Colonic mucosa (tissue), 4 donors: ENCODE results near the gene SPDYA. TPM values are rescaled to one million over a fixed set of nuclear protein-coding genes. Genes with fewer than 3 reads are reported as not detected.

Experiments used
- DNase-seq: peaks from one replicate; pipeline ENCODE4 v3.0.0-alpha.2; 2020
- H3K27ac ChIP-seq: fragments of 200-600 bp; one replicate; pipeline ENCODE4 v1.8.0; 2021
- H3K27me3 ChIP-seq: fragments of 200-600 bp; one replicate; pipeline ENCODE4 v1.8.0; 2021
- H3K36me3 ChIP-seq: fragments of 200-600 bp; one replicate; pipeline ENCODE4 v1.8.0; 2021
- H3K4me1 ChIP-seq: fragments of 200-600 bp; one replicate; pipeline ENCODE4 v1.8.0; 2021; ENCODE audit warnings: mild to moderate bottlenecking
- H3K4me3 ChIP-seq: fragments of 200-600 bp; one replicate; pipeline ENCODE4 v1.8.0; 2021
- H3K9ac ChIP-seq, 2 donors: one replicate each; pipeline ENCODE4 v1.7.0; 2013; ENCODE audit warnings: control low read depth in 2 of 2, low read depth in 2 of 2, low read length in 2 of 2
- H3K9me3 ChIP-seq: fragments of 200-600 bp; one replicate; pipeline ENCODE4 v1.8.0; 2021
- CTCF ChIP-seq: fragments of 200-600 bp; IDR thresholded peaks from one replicate; pipeline ENCODE4 v1.8.0; 2022; ENCODE audit warnings: antibody characterized with exemption, mild to moderate bottlenecking
- intact Hi-C: fragments of 100-400 bp; cut with DNase I; formaldehyde crosslinking; loops from one replicate; pipeline ENCODE4 v1.14.1; 2022
- total RNA-seq, 2 donors: library from RNA; stranded (reverse); fragmentation: NEBNext Ultra II Directional in 1 of 2; extraction: Animal tissue kit (Norgen Biotek cat#: 25700) in 1 of 2; gene quantifications; one replicate each; pipeline ENCODE4 v1.2.1, GENCODE V29; 2021
- donor health status: healthy.
- donor health status: DM: no; HTN: no; CAD: no.
- donor health status: DM: no; HTN: no; CAD: no.

SPDYA gene
- total RNA-seq, 2 donors from 2014 or later, result 0.42 to 1.1 TPM

GRCh38 chr2:28809927-28810326 lies 707 bp upstream of the SPDYA start:
- no peaks in the 10 kb centered on the region for H3K9me3 ChIP-seq
- DNase-seq, result peak; percentile 22
- TF ChIP-seq CTCF, result no peak
- no peak overlapping the region for H3K9ac ChIP-seq
- no peak overlapping the region for H3K27ac ChIP-seq
- H3K36me3 ChIP-seq, result no peaks in the 10 kb centered on the region
- peak overlapping the region; percentile 45 for H3K4me3 ChIP-seq
- H3K4me1 ChIP-seq, result peaks cover 7% of the 10 kb centered on the region
- intact Hi-C loops, result no loop called here
- no peaks in the 10 kb centered on the region for H3K27me3 ChIP-seq

- H3K27me3 ChIP-seq, result no peaks in the 10 kb centered on the region
- TF ChIP-seq CTCF, result no peak
- H3K4me1 ChIP-seq, result no peaks in the 10 kb centered on the region
- no peak for DNase-seq
- H3K27ac ChIP-seq, result no peak overlapping the region
- no peak overlapping the region for H3K9ac ChIP-seq
- H3K4me3 ChIP-seq, result no peak overlapping the region
- no peaks in the 10 kb centered on the region for H3K9me3 ChIP-seq
- intact Hi-C loops, result no loop called here
- no peaks in the 10 kb centered on the region for H3K36me3 ChIP-seq
Observed at GRCh38 chr2:28818053-28818452, 7.4 kb downstream of the SPDYA start.

- Histone ChIP-seq H3K4me3 (no peak overlapping the region), H3K4me1 (no peaks in the 10 kb centered on the region), H3K9me3 (no peaks in the 10 kb centered on the region), H3K27me3 (no peaks in the 10 kb centered on the region), H3K9ac (no peak overlapping the region), H3K27ac (no peak overlapping the region), H3K36me3 (no peaks in the 10 kb centered on the region)
- TF ChIP-seq CTCF, result peak; percentile 67
- intact Hi-C loops, result loop anchor here (10.0 kb wide), 1 partner anchor 373 kb away; no protein-coding TSS in a partner anchor
- DNase-seq, result peak; percentile 80
Observed at GRCh38 chr2:28821295-28821958, 10.8 kb downstream of the SPDYA start.

- no peak for TF ChIP-seq CTCF
- Histone ChIP-seq H3K27me3 (no peaks in the 10 kb centered on the region), H3K9me3 (no peaks in the 10 kb centered on the region), H3K9ac (no peak overlapping the region), H3K36me3 (no peaks in the 10 kb centered on the region), H3K4me1 (no peaks in the 10 kb centered on the region), H3K4me3 (no peak overlapping the region), H3K27ac (no peak overlapping the region)
- DNase-seq, result no peak
- intact Hi-C loops, result loop anchor here (10.0 kb wide), 1 partner anchor 373 kb away; no protein-coding TSS in a partner anchor
Observed at GRCh38 chr2:28822036-28822435, 11.4 kb downstream of the SPDYA start.

- Histone ChIP-seq H3K27me3 (no peaks in the 10 kb centered on the region), H3K27ac (no peak overlapping the region), H3K36me3 (no peaks in the 10 kb centered on the region), H3K4me1 (no peaks in the 10 kb centered on the region), H3K9me3 (no peaks in the 10 kb centered on the region), H3K9ac (no peak overlapping the region), H3K4me3 (no peak overlapping the region)
- DNase-seq, result no peak
- intact Hi-C loops, result loop anchor here (10.0 kb wide), 1 partner anchor 371 kb away; no protein-coding TSS in a partner anchor
- TF ChIP-seq CTCF, result no peak
Observed at GRCh38 chr2:28824207-28824606, 13.6 kb downstream of the SPDYA start.
